HG03064 (cell line): Measurements from ENCODE around the gene PWWP2B.

Experiments used
- ATAC-seq: cut with Tn5 transposase; IDR thresholded peaks from one replicate; pipeline ENCODE4 v1.9.1; 2021; ENCODE audit warnings: low read depth; ENCODE audit not compliant: unreplicated experiment

The PWWP2B gene

GRCh38 chr10:132465193-132465888 lies 68.3 kb downstream of the PWWP2B start:
- ATAC-seq = no peak

GRCh38 chr10:132465889-132466519 lies 69.0 kb downstream of the PWWP2B start:
- ATAC-seq = no peak

- no peak for ATAC-seq
Observed at GRCh38 chr10:132466520-132467463, 69.8 kb downstream of the PWWP2B start.
